HG03457 (cell line): ENCODE data around the gene SKA2.
"Not testable (repeated sequence)": the region's sequence is repeated elsewhere in the genome, so short reads cannot be mapped to it uniquely, and the experiment has no call there.

Source experiments
- ATAC-seq: cut with Tn5 transposase; IDR thresholded peaks from one replicate; pipeline ENCODE4 v1.9.1; 2021; ENCODE audit warnings: moderate number of reproducible peaks; ENCODE audit not compliant: unreplicated experiment

Gene SKA2

GRCh38 chr17:59154721-59155438 is at the start of gene SKA2:
Gene SKA2 (minus strand): TSS chr17:59155186. CDS start chr17:59155163, 23 bp downstream.
- peak; percentile 77 for ATAC-seq

GRCh38 chr17:59202320-59202719 is 47.3 kb upstream of the SKA2 start:
- ATAC-seq, result no peak

- ATAC-seq, result no peak
Observed at GRCh38 chr17:59199398-59199797, 44.4 kb upstream of the SKA2 start.

GRCh38 chr17:59193336-59193862 is 38.4 kb upstream of the SKA2 start:
- ATAC-seq, result no peak

- no peak for ATAC-seq
Observed at GRCh38 chr17:59190806-59191205, 35.8 kb upstream of the SKA2 start.

GRCh38 chr17:59186850-59187249 is 31.9 kb upstream of the SKA2 start:
- no peak for ATAC-seq

GRCh38 chr17:59185997-59186396 is 31.0 kb upstream of the SKA2 start:
- no peak for ATAC-seq

- no peak for ATAC-seq
Observed at GRCh38 chr17:59181481-59181880, 26.5 kb upstream of the SKA2 start.

GRCh38 chr17:59180626-59181025 is 25.6 kb upstream of the SKA2 start:
- ATAC-seq, result no peak

GRCh38 chr17:59179601-59180000 is 24.6 kb upstream of the SKA2 start:
- ATAC-seq, result not testable (repeated sequence)

- ATAC-seq, result no peak
Observed at GRCh38 chr17:59178266-59178985, 23.4 kb upstream of the SKA2 start.

- ATAC-seq, result no peak
Observed at GRCh38 chr17:59175076-59175475, 20.1 kb upstream of the SKA2 start.

GRCh38 chr17:59174671-59175070 is 19.7 kb upstream of the SKA2 start:
- ATAC-seq, result no peak

- ATAC-seq, result no peak
Observed at GRCh38 chr17:59172436-59173004, 17.5 kb upstream of the SKA2 start.

GRCh38 chr17:59167571-59168001 is 12.6 kb upstream of the SKA2 start:
- no peak for ATAC-seq

- ATAC-seq, result no peak
Observed at GRCh38 chr17:59165933-59166342, 11.0 kb upstream of the SKA2 start.

GRCh38 chr17:59161477-59161876 is 6.5 kb upstream of the SKA2 start:
- ATAC-seq, result no peak

- ATAC-seq, result no peak
Observed at GRCh38 chr17:59160157-59161025, 5.4 kb upstream of the SKA2 start.

GRCh38 chr17:59155439-59156177 is 622 bp upstream of the SKA2 start, which contains the start of gene PRR11:
Gene PRR11 (plus strand): TSS chr17:59155746. CDS start chr17:59169753, 14,007 bp downstream.
- peak; percentile 81 for ATAC-seq

- no peak for ATAC-seq
Observed at GRCh38 chr17:59154292-59154720, 680 bp downstream of the SKA2 start.
